VCaP (cell line): ENCODE results near the gene ACER1.

Experiments used
- H3K27ac ChIP-seq: fragments of 450-650 bp; 2 replicates; pipeline ENCODE4 v1.5.1; 2017
- TF ChIP-seq, protein P1 (sequence below): fragments of 450-650 bp; conservative IDR thresholded peaks from 2 replicates; pipeline ENCODE4 v1.5.1; 2017; ENCODE audit warnings: mild to moderate bottlenecking, moderate library complexity

Gene ACER1

DNA sequence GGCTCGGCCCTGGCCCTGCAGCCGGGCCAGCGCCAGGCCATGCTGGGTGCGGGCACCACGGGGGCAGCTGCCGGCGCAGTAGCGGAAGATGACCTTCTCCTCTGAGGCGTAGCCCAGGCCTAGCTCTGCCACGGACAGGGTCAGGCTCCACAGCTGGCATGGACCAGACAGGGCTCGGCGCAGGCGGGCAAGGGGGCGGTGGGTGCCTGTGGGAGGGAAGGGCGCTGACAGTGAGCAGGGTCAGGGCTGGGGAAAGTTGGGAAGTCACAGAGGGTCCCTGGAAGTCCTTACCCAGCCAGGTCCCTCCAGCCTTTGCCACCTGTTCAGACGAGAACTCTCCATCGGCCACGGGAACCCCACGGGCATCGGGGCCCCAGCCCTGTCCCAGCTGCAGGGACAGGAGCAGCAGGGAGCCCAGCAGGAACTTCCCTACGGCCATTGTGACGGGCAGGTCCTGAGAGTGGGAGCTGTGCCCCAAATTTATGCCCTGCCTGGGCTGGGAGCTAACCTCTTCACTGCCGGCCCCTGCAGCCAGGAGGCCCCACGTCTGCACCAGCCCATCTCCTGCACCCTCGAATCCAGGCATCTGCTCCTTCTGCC, 42.1 kb upstream of the ACER1 start, which contains the start of gene PSPN:
PSPN (minus strand) TSS at position 523 of the 600 bp plus-strand sequence; CDS start at position 439, 84 bp downstream.
- H3K27ac ChIP-seq: no peak within 1 kb of the TSS
- TF ChIP-seq, protein P1, sequence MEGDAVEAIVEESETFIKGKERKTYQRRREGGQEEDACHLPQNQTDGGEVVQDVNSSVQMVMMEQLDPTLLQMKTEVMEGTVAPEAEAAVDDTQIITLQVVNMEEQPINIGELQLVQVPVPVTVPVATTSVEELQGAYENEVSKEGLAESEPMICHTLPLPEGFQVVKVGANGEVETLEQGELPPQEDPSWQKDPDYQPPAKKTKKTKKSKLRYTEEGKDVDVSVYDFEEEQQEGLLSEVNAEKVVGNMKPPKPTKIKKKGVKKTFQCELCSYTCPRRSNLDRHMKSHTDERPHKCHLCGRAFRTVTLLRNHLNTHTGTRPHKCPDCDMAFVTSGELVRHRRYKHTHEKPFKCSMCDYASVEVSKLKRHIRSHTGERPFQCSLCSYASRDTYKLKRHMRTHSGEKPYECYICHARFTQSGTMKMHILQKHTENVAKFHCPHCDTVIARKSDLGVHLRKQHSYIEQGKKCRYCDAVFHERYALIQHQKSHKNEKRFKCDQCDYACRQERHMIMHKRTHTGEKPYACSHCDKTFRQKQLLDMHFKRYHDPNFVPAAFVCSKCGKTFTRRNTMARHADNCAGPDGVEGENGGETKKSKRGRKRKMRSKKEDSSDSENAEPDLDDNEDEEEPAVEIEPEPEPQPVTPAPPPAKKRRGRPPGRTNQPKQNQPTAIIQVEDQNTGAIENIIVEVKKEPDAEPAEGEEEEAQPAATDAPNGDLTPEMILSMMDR: no peak

DNA sequence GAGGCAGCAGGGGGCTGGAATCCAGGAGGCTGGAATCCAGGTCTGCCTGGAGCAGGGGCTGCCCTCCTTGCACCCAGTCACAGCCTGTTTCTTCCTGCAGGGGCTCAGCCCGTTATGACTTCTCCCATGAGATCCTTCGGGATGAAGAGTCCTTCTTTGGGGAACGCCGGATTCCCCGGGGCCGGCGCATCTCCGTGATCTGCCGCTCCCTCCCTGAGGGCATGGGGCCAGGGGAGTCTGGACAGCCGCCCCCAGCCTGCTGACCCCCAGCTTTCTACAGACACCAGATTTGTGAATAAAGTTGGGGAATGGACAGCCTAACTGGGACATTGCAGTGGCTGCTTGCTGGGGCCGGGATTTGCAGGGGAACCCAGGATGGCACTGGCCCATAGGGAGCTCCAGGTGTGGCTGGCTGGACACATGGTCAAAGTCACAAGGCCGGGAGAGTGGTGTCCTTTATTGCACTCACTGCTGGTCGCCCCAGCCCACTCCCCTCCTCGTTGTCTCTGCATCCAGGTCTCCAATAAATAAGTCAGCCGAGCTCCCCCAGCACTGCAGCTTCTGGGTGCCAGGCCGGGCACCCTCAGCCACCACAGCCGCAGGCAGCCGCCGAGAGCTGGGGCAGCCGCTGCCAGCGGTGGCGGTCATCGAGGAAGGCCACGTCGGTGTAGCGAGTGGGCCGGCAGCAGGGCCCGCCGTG, 41.4 kb upstream of the ACER1 start:
- TF ChIP-seq, protein P1: no peak
- H3K27ac ChIP-seq: no peak overlapping the region

DNA sequence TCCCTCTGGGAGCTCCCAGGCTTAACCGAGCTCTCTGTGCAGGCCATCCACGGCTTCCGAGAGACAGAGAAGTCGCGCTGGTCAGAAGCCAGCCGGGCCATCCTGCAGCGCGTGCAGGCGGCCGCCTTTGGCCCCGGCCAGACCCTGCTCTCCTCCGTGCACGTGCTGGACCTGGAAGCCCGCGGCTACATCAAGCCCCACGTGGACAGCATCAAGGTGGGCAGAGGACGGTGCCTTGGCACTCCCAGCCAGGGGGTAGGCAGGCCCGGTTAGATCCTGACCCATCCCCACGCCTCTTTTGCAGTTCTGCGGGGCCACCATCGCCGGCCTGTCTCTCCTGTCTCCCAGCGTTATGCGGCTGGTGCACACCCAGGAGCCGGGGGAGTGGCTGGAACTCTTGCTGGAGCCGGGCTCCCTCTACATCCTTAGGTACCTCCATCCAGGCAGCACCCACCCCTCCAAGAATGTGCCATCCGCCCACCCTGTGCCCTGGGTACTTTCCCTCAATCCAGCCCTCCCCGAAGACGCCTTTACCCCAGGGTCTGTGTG, 40.8 kb upstream of the ACER1 start:
- H3K27ac ChIP-seq: peak overlapping the region; percentile 88; the same call in 1 of the 2 replicates
- TF ChIP-seq, protein P1: no peak

DNA sequence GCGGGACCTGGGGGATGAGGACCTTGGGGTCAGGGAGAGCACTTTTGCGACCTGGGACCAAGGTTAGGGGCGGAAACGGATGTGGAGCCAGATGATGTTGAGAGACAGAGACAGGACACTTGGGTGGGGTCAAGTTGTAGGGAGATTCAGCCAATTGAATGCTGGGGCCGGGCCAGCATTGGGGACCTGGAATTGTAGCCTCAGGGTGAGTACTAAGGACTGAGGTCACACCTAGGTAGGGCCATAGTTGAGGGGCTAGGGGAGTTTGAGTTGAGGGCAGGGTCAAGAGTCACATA, 40.3 kb upstream of the ACER1 start:
- TF ChIP-seq, protein P1: no peak
- peak overlapping the region; percentile 88; the same call in 1 of the 2 replicates for H3K27ac ChIP-seq

DNA sequence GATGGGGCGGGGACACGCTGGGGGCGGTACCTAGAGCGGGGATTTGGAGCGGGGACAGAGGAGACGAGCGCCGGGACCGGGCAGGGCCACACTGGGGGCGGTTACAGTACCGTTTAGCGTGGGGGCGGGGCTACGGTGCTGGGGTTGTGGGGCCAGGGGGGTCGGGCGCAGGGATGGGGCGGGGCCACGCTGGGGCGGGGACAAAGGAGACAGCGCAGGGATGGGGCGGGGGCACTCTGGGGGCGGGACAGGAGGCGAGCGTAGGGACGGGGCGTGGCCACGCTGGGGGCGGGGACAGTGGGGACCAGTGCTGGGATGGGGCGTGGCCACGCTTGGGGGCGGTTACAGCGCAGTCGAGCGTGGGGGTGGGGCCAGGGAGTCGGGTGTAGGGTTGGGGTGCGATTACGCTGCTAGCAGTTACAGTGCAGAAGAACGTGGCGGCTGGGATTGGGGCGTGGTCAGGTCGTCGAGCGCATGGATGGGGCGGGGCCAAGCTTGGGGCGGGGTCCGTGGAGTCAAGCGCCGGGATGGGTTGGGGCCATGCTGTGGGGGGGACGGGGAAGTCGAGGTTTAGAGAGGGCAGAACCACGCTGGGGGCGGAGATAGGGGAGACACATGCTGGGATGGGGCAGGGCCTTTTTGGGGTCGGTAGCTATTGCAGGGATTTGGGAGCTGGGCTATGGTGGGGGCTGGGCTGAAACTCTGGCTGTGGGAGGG, 39.8 kb upstream of the ACER1 start:
- TF ChIP-seq, protein P1: no peak
- H3K27ac ChIP-seq: peak overlapping the region; percentile 88

DNA sequence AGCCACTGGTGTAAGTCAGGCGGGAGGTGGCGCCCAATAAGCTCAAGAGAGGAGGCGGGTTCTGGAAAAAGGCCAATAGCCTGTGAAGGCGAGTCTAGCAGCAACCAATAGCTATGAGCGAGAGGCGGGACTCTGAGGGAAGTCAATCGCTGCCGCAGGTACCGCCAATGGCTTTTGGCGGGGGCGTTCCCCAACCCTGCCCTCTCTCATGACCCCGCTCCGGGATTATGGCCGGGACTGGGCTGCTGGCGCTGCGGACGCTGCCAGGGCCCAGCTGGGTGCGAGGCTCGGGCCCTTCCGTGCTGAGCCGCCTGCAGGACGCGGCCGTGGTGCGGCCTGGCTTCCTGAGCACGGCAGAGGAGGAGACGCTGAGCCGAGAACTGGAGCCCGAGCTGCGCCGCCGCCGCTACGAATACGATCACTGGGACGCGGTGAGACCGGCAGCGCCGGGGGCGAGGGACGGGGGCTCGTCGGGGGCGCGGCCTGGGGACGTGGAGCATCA, 39.2 kb upstream of the ACER1 start, which contains the start of gene ALKBH7:
ALKBH7 (plus strand) TSS at position 201 of the 502 bp plus-strand sequence; CDS start at position 228, 27 bp downstream.
- TF ChIP-seq, protein P1: no peak
- H3K27ac ChIP-seq: peak within 1 kb of the TSS; percentile 88

DNA sequence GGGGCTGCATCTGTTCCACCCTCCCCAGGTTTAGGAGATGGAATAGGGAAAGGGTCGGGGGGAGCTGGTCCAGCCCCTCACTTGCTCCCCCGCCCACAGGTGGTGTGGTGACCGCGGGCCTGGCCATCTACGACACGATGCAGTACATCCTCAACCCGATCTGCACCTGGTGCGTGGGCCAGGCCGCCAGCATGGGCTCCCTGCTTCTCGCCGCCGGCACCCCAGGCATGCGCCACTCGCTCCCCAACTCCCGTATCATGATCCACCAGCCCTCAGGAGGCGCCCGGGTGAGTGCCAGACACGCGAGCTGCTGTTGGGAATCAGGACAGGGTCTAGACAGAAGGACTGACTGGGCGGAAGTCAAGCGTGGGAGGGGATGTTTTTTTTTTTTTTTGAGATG, 30.9 kb upstream of the ACER1 start:
- TF ChIP-seq, protein P1: no peak
- H3K27ac ChIP-seq: no peak overlapping the region
